Brain microvascular endothelial cell (primary cell): ENCODE measurements around the gene ZNF71.

Source experiments
- DNase-seq: peaks from one replicate; pipeline ENCODE4 v3.0.0-alpha.2; 2020
- H3K27ac ChIP-seq: fragments of 250-450 bp; sonication (Bioruptor Pico); 2 replicates; pipeline ENCODE4 v1.5.1; 2020; ENCODE audit warnings: mild to moderate bottlenecking, moderate library complexity
- H3K27me3 ChIP-seq: fragments of 250-450 bp; sonication (Bioruptor Pico); replicated peaks from 2 replicates; pipeline ENCODE4 v1.5.1; 2020; ENCODE audit warnings: mild to moderate bottlenecking
- H3K36me3 ChIP-seq: fragments of 250-450 bp; sonication (Bioruptor Pico); replicated peaks from 2 replicates; pipeline ENCODE4 v1.5.1; 2020; ENCODE audit warnings: mild to moderate bottlenecking
- H3K4me3 ChIP-seq: 2 replicates; pipeline ENCODE4 v1.5.1; 2011; ENCODE audit warnings: low read depth, mild to moderate bottlenecking, control low read depth, low read length, moderate library complexity
- CTCF ChIP-seq: IDR thresholded peaks from 2 replicates; pipeline ENCODE4 v1.5.1; 2011; ENCODE audit warnings: low read depth, mild to moderate bottlenecking, moderate library complexity, low read length, control low read depth, inconsistent platforms; ENCODE audit errors: missing control alignments
- in situ Hi-C: cut with HindIII; loops from 2 replicates; pipeline ENCODE4 v1.10.0; 2017; ENCODE audit warnings: low sequenced_read_pairs, low pct_ligation_motif_present

The ZNF71 gene

GRCh38 chr19:56611288-56611687 is 16.2 kb downstream of the ZNF71 start:
- no peak overlapping the region for H3K27ac ChIP-seq
- no peak for TF ChIP-seq CTCF

DNA sequence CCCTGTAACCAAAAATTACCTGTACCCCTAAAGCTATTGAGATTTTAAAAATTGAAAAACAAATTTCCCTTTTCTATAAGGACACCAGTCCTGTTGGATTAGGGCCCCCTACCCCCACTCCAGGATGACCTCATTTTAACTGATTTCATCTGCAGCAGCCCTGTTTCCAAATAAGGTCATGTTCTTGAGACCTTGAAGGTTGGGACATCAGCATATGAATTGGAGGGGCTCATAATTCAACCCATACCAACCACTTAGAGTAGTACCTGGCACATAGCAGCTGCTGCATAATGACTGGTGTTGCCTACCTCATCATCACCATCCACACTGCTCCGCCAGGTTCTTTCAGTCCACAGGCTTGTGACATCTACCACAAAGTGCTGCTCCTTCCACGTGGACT is 17.6 kb downstream of the ZNF71 start:
- Histone ChIP-seq H3K36me3 (no peaks in the 10 kb centered on the region), H3K27me3 (no peaks in the 10 kb centered on the region), H3K27ac (no peak overlapping the region), H3K4me3 (no peak overlapping the region)
- DNase-seq: no peak
- TF ChIP-seq CTCF: no peak
- in situ Hi-C loops: no loop called here

More at GRCh38 chr19:56611288-56611687, 16.2 kb downstream of the ZNF71 start:
- Histone ChIP-seq H3K36me3 (no peaks in the 10 kb centered on the region), H3K4me3 (no peak overlapping the region), H3K27me3 (no peaks in the 10 kb centered on the region)
- no peak for DNase-seq
- in situ Hi-C loops: no loop called here

DNA sequence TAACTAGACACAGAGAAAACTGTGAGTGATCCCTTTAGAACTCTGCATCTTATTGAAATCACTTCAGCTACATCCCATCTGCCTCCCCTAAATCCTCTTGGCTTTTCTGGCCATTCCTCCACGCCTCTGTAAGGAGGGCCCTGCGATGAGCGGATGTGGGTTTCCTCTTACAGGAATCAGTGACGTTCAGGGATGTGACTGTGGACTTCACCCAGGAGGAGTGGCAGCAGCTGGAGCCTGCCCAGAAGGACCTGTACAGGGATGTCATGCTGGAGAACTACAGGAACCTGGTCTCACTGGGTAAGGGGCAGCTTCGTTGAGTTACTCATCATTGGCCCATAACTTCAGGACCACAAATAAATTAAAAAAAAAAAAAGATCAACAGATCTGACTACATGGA is 18.5 kb downstream of the ZNF71 start:
- in situ Hi-C loops: no loop called here
- TF ChIP-seq CTCF: no peak
- Histone ChIP-seq H3K36me3 (peaks cover 3% of the 10 kb centered on the region), H3K27me3 (no peaks in the 10 kb centered on the region), H3K4me3 (no peak overlapping the region), H3K27ac (no peak overlapping the region)
- DNase-seq: no peak

GRCh38 chr19:56617531-56617930 is 22.4 kb downstream of the ZNF71 start:
- in situ Hi-C loops: no loop called here
- DNase-seq: no peak
- Histone ChIP-seq H3K27me3 (no peaks in the 10 kb centered on the region), H3K4me3 (no peak overlapping the region), H3K27ac (no peak overlapping the region), H3K36me3 (peaks cover 7% of the 10 kb centered on the region)
- TF ChIP-seq CTCF: no peak

DNA sequence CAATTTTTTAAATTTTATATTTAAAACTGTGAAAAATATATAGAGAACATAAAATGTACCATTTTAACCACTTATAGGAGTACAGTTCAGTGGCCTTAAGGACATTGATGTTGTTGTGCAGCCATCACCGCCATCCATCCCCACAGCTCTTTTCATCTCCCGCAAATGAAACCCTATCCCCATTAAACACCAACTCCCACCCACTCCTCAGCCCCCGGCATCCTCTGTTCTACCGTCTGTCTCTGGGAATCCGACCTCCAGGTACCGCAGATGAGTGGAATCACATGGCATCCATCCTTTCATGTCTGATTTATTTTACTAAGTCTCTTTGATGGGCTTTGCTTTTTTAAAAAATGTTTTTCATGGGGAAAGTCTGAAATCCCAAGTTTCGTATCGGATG is 24.0 kb downstream of the ZNF71 start:
- in situ Hi-C loops: no loop called here
- Histone ChIP-seq H3K4me3 (no peak overlapping the region), H3K36me3 (peaks cover 15% of the 10 kb centered on the region), H3K27me3 (no peaks in the 10 kb centered on the region), H3K27ac (no peak overlapping the region)
- TF ChIP-seq CTCF: no peak
- DNase-seq: no peak

GRCh38 chr19:56622374-56622773 is 27.3 kb downstream of the ZNF71 start:
- in situ Hi-C loops: no loop called here
- no peak for TF ChIP-seq CTCF
- Histone ChIP-seq H3K4me3 (no peak overlapping the region), H3K36me3 (peaks cover 17% of the 10 kb centered on the region), H3K27me3 (no peaks in the 10 kb centered on the region), H3K27ac (no peak overlapping the region)
- DNase-seq: no peak
